ENCODE results near the gene MINDY4.

The MINDY4 gene

DNA sequence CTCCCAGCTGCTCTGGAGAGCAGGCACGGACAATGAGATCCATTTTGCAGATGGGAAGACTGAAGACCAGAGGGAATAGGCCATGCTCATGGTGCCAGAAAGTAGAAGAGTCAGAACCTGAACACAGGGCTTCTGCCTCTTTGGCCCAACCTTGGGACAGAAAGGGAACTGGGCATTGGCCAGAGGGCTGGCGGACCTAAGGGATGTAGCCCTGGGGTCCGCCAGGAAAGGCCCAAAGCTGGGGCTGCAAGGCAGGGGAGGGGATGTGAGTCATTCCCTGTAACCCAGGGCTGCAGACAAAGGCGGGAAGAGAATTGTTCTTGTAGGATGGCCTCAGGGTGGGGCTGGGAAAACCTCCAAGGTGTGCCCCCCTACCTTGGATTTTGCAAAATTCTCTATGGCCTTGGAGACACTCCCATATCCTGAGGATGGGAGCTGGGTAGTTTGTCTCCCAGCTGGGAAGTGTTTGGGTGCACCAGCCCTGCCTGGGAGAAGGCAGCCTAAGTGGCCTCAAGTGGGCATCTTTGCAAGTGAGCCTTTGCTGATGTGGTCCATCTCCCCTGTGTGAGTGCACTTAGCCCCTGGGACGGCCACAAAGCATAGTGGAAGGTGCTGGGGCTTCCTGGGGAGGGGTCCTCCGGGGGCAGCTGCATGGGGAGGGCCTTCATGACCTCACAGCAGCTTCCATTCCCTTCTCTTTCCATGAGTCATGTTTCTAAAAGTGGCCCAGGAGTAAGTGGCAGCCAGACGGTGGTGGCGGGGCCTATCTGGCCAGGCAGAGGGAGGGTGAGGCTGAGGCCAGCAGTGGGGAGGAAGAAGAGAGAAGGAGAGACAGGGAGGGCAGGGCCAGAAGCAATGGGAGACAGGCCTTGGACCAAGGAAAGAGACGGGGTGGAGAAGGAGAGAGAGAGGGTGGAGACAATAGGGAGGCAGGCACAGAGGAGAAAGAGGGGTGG, 149.6 kb downstream of the MINDY4 start:
- no peak for FAIRE-seq

DNA sequence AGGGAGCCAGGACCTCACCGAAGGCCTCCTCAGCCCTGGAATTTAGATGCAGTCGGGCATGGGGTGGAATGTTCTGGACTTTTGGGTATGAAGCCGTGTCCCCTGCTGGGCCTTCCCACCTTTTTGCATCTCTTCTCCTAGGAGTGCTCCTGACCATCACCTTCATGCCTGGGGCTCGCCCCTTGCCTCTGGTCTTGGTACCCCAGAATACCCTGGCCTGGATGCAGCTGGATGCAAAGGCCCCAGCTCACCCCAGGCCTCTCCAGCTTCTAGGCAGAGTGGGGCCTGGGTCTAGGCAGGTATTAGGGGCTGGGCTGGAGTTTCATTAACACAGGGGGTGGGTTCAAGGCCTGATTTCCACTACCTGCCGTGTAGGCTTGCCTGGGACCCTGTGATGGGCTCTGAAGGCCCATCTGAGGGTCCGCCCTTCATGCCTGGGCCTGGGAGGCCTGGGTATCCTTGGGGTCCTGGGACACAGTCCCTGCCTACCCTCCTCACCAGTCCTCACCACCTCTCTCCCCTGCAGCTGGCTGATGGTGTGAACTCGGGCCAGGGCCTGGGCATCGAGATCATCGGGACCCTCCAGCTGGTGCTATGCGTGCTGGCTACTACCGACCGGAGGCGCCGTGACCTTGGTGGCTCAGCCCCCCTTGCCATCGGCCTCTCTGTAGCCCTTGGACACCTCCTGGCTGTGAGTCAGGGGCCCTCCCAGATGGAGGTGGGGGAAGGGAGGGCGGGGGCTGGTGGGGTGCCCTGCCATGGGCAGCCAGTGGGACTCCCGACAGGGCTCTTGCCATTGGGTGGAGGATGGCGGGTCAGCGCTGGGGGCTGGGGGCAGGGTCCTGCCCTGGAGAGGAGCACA, 150.6 kb downstream of the MINDY4 start:
- FAIRE-seq, result no peak

- FAIRE-seq, result no peak
These were observed 151.4 kb downstream of the MINDY4 start for GRCh38 chr7:30922596-30922995.

- FAIRE-seq, result no peak
These were observed 152.0 kb downstream of the MINDY4 start for GRCh38 chr7:30923009-30923773.

DNA sequence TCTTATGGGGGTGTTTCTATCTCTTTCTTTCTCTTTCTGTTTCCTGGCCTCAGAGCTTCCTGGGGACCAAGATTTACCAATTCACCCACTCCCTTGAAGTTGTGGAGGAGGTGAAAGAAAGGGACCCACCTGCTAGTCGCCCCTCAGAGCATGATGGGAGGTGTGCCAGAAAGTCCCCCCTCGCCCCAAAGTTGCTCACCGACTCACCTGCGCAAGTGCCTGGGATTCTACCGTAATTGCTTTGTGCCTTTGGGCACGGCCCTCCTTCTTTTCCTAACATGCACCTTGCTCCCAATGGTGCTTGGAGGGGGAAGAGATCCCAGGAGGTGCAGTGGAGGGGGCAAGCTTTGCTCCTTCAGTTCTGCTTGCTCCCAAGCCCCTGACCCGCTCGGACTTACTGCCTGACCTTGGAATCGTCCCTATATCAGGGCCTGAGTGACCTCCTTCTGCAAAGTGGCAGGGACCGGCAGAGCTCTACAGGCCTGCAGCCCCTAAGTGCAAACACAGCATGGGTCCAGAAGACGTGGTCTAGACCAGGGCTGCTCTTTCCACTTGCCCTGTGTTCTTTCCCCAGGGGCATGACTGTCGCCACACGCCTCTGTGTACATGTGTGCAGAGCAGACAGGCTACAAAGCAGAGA, 152.7 kb downstream of the MINDY4 start:
- no peak for FAIRE-seq

DNA sequence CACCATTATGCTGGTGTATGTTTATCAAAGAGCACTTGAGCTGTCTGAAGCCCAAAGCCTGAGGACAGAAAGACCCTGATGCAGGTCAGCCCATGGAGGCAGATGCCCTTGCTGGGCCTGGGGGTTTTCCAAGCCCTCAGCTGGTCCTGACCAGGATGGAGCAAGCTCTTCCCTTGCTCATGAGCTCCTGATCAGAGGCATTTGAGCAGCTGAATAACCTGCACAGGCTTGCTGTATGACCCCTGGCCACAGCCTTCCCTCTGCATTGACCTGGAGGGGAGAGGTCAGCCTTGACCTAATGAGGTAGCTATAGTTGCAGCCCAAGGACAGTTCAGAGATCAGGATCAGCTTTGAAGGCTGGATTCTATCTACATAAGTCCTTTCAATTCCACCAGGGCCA, 153.4 kb downstream of the MINDY4 start:
- FAIRE-seq, result no peak

DNA sequence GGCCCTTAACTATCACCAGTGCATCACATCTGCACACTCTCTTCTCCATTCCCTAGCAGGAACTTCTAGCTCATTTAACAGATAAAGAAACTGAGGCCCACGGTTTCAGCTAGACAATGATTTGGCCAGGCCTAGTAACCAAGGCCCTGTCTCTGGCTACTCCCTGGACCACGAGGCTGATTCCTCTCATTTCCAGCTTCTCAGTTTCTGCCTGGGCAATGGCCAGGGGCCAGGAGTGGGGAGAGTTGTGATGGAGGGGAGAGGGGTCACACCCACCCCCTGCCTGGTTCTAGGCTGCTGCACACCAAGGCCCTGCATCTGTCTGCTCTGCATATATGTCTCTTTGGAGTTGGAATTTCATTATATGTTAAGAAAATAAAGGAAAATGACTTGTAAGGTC, 153.9 kb downstream of the MINDY4 start:
- FAIRE-seq, result no peak

DNA sequence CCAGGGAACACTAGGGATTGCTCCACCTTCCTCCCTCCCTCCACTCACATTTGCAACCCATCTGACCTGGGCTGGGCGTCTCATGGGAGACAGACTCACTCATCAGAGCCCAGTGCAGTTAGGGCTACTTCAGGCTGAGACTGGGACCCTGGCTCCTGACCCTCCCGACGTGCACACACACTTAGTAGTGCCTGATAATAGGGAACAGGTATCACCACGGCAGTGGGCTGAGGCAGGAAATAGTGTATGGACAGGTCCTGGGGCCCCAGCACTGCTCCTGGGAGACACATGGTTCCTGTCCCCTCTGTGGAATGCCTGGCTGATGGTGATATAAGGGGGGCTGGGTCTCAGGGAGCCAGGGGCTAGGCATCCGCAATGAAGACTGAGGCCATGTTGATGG, 154.7 kb downstream of the MINDY4 start:
- no peak for FAIRE-seq

- FAIRE-seq, result no peak
These were observed 155.1 kb downstream of the MINDY4 start for GRCh38 chr7:30926313-30926712.

DNA sequence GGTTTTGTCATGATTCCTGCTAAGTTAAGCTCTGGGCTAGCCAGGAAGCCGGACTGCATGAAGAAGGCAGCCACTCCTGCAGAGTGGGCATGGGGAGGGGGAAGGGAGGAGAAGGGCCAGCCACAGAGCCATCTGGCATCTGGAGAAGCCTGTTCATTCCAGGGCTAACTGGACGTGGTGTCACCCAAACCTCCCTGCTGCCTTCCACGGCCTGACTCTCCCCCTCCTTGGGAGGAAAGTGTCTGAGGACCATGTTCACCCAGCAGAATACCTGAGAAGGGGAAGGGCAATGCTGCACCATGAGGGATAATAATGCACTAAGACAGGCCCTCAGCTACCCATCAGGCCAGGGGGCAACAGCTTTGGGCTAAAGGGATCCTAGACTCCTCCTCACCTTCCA, 155.8 kb downstream of the MINDY4 start:
- no peak for FAIRE-seq

DNA sequence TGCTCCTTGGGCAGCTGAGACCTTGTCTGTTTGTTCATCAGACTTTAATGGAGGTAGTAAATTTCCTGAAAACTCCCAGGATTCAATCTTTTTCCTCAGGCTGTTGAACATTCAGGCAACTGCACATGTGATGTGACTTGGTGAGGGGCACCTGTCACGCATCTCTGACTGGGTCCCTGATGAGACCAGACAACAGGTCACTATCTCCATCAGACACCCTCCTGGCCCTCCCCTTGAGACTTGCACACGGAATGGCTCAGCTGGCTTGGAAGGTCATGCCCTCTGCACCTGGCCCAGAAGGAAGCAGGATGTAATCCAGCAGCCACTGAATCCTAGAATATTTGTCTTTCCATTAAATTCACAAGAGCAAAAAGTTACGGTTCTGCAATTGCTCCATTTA, 156.3 kb downstream of the MINDY4 start:
- no peak for FAIRE-seq

- no peak for FAIRE-seq
These were observed 157.1 kb downstream of the MINDY4 start for GRCh38 chr7:30928254-30928872.

DNA sequence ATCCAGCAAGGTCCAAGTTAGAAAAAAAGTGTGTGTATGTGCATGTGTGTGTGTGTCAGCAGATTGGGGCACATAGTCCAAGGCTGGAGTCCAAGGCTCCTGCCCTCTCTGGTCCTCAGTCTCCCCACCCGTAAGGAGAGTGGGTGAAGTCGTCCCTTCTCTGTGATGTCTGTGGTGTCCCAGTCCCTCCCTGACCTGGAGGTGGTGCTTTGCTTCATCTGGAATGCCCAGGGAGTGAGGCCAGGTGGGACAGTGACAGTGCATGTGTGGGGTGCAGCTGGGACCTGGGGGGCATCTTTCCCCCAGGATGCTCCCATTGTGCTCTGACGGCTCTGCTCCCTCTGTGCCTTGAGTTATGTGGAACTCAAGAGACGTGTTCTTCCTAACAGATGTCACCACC, 158.5 kb downstream of the MINDY4 start:
- no peak for FAIRE-seq

DNA sequence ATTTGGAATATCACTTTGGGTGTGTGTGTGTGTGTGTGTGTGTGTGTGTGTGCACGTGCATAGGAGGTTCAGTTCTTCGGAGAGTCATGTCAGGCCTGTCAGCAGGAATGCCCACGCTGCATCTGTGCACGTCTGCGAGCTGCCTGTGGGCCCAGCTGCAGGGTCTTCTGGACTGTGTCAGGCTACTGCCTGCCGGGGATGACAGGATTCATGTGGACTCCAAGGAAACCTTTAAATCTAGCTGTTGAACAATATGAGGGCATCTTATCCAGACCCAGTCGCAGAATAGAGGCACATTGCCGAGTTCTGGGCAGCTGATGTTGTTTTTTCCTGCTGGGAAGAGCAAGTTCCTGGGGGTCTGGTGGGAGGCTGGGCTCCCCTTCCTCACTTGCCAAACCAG, 159.4 kb downstream of the MINDY4 start:
- FAIRE-seq, result no peak

- no peak for FAIRE-seq
These were observed 160.1 kb downstream of the MINDY4 start for GRCh38 chr7:30931161-30931928.

DNA sequence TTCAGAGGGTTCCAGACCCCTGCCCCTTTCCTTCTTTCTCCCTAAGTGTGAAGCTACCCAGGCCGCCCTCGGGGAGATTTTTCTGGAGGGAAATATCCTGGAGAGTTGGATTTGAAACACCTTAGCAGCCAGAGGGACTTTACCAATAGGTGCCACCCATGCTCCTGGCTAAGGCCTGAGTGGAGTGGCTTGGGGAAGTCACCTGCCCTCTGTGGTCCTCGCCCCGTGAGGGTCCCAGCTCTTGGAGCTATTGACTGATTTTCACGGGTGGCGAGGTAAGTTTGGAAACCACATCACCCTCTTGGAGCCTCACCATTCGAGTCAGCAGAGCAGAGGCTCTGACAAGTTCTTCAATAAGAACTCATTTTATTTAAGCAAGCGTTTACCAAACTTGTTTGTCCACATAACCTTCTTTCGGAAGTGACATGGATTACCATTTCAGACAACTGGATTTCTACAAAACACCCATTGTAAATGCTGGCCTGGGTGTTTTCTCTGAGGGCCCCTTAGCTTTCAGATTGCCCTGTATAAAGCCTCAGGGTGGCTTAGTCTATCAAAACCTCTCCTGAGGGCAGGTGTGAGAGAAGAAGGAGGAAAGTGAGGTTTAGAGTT, 160.8 kb downstream of the MINDY4 start:
- no peak for FAIRE-seq

- FAIRE-seq, result no peak
These were observed 161.3 kb downstream of the MINDY4 start for GRCh38 chr7:30932562-30932961.

DNA sequence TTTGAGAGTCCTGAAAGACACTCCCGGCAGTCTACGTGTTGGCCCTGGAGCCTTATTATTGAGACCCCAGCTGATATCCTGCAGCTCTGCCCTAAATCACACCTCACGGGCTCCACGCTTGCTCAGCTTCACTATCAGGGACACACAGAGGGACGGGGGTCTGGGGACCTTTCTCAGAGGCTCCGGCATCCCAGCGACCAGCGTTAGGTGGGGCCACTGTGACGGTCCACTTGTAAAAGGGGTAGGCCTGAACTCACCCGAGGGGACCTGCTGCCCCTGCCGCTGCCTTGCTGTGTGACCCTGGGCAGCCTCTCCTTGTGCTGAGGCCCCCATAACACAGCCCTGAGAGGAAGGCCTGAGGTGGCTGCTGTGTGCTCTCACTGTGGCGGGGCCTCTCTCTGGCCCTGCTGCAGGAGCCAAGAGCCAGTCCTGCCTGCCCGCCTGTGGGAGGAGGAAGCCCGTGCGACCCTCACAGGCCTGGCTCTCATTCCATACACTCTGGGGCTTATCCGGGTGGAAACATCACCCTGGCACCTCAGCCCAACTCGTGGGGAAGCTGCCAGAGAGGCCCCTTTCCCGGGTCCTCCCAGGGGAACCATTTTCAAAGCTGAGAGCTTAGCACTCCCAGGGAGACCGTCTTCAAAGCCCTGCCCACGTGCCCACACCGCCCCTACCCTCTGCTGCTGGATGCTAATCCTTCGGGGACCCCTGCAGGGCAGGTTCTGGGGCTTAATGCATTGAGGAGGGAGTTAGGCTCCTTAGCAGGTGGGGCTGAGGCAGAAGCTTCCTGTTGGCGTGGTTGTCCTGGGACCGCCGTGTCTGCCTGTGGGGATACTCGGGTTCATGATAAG, 162.1 kb downstream of the MINDY4 start:
- no peak for FAIRE-seq

DNA sequence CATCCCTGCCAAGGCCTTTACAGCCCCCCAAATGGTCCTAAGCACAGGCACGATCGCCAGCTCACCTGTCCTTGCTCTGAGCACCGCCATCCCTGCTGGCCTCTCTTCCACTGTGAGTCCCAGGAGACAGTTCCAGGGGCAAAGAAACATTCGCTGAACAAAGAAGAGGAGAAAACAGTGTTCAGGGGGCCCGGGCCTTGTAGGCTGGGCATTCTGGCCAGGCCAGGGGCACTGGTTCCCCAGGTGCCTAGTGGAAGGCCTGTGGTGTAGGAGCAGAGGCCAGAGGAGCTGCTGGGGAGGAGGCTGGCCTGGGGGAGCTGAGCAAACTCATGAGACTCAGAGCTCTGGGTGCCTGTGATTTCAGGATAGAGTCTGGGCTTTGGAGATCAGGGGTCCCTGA, 163.0 kb downstream of the MINDY4 start:
- no peak for FAIRE-seq

All from A204.1 (cell line).